SKM-1 treated with dmso at 0.1 percent for 144 hours (cell line): ENCODE measurements around the gene LARGE1.
"Not testable (repeated sequence)": the region's sequence is repeated elsewhere in the genome, so short reads cannot be mapped to it uniquely, and the experiment has no call there.

Source experiments
- DNase-seq: peaks from one replicate; lab custom pipeline; 2025; ENCODE audit not compliant: unreplicated experiment; lab: John Stamatoyannopoulos, UW

LARGE1 gene

GRCh38 chr22:33572086-33572485, 348.2 kb downstream of the LARGE1 start:
- no peak for DNase-seq

GRCh38 chr22:33570110-33570509, 350.2 kb downstream of the LARGE1 start:
- DNase-seq: no peak

GRCh38 chr22:33569559-33569958, 350.7 kb downstream of the LARGE1 start:
- DNase-seq: no peak

- no peak for DNase-seq
Observed at GRCh38 chr22:33569018-33569417, 351.3 kb downstream of the LARGE1 start.

- DNase-seq: not testable (repeated sequence)
Observed at GRCh38 chr22:33566495-33566894, 353.8 kb downstream of the LARGE1 start.

- no peak for DNase-seq
Observed at GRCh38 chr22:33565580-33565995, 354.7 kb downstream of the LARGE1 start.

- DNase-seq: no peak
Observed at GRCh38 chr22:33564683-33565082, 355.6 kb downstream of the LARGE1 start.

GRCh38 chr22:33563220-33563964, 356.9 kb downstream of the LARGE1 start:
- DNase-seq: no peak

- DNase-seq: no peak
Observed at GRCh38 chr22:33562501-33562900, 357.8 kb downstream of the LARGE1 start.

GRCh38 chr22:33561149-33561807, 359.0 kb downstream of the LARGE1 start:
- DNase-seq: no peak

- no peak for DNase-seq
Observed at GRCh38 chr22:33557836-33558235, 362.4 kb downstream of the LARGE1 start.

- DNase-seq: no peak
Observed at GRCh38 chr22:33555814-33556522, 364.3 kb downstream of the LARGE1 start.

GRCh38 chr22:33553493-33553892, 366.8 kb downstream of the LARGE1 start:
- no peak for DNase-seq

GRCh38 chr22:33544707-33545106, 375.6 kb downstream of the LARGE1 start:
- DNase-seq: no peak

- DNase-seq: no peak
Observed at GRCh38 chr22:33542722-33543121, 377.6 kb downstream of the LARGE1 start.

- DNase-seq: no peak
Observed at GRCh38 chr22:33542153-33542552, 378.1 kb downstream of the LARGE1 start.

- no peak for DNase-seq
Observed at GRCh38 chr22:33539902-33540751, 380.1 kb downstream of the LARGE1 start.

GRCh38 chr22:33539202-33539901, 380.9 kb downstream of the LARGE1 start:
- no peak for DNase-seq

- no peak for DNase-seq
Observed at GRCh38 chr22:33538277-33538885, 381.9 kb downstream of the LARGE1 start.

- no peak for DNase-seq
Observed at GRCh38 chr22:33537059-33537458, 383.2 kb downstream of the LARGE1 start.
